Posterior cingulate gyrus (tissue), 11 donors: ENCODE measurements around the gene TMEM271.
"Not testable (repeated sequence)": the region's sequence is repeated elsewhere in the genome, so short reads cannot be mapped to it uniquely, and the experiment has no call there.

Source experiments
- DNase-seq, 10 donors: peaks; one replicate each; pipeline versions ENCODE4 v3.0.0 to v3.0.0-alpha.2; 2020 to 2021; ENCODE audit warnings: mixed read lengths in 3 of 10
- intact Hi-C: fragments of 100-400 bp; cut with DNase I; formaldehyde crosslinking; loops from one replicate; pipeline ENCODE4 v1.15.1; 2023

Gene TMEM271

GRCh38 chr4:612052-612748 is 36.1 kb upstream of the TMEM271 start:
- peak in 3 of 10 donors; percentile 31 to 69 (median 63) for DNase-seq
- intact Hi-C loops = no loop called here

GRCh38 chr4:610411-611261 is 34.5 kb upstream of the TMEM271 start:
- intact Hi-C loops = no loop called here
- peak in 3 of 10 donors; percentile 52 to 89 (median 70) for DNase-seq

GRCh38 chr4:609400-610050 is 33.4 kb upstream of the TMEM271 start:
- no peak for DNase-seq
- intact Hi-C loops = loop anchor here (10.0 kb wide), 1 partner anchor 65 kb away; the partner anchor contains the start of genes ATP5ME and MYL5

- intact Hi-C loops = loop anchor here (10.0 kb wide), 1 partner anchor 67 kb away; the partner anchor contains the start of genes ATP5ME and MYL5
- DNase-seq = no peak
Measured at GRCh38 chr4:608236-608635, 32.1 kb upstream of the TMEM271 start.

GRCh38 chr4:605702-606425 is 29.8 kb upstream of the TMEM271 start:
- intact Hi-C loops = loop anchor here (10.0 kb wide), 1 partner anchor 69 kb away; the partner anchor contains the start of genes ATP5ME and MYL5
- DNase-seq = no peak

GRCh38 chr4:604131-604530 is 28.0 kb upstream of the TMEM271 start:
- intact Hi-C loops = loop anchor here (10.0 kb wide), 1 partner anchor 71 kb away; the partner anchor contains the start of genes ATP5ME and MYL5
- DNase-seq = no peak

GRCh38 chr4:602559-602942 is 26.5 kb upstream of the TMEM271 start:
- peak in 7 of 10 donors; percentile 29 to 94 (median 75) for DNase-seq
- intact Hi-C loops = loop anchor here (10.0 kb wide), 1 partner anchor 72 kb away; the partner anchor contains the start of genes ATP5ME and MYL5

GRCh38 chr4:601612-602558 is 25.8 kb upstream of the TMEM271 start:
- peak in 2 of 10 donors; percentile 44 to 78 for DNase-seq
- intact Hi-C loops = loop anchor here (10.0 kb wide), 1 partner anchor 73 kb away; the partner anchor contains the start of genes ATP5ME and MYL5

GRCh38 chr4:600850-601515 is 24.9 kb upstream of the TMEM271 start:
- peak in 5 of 10 donors; percentile 50 to 92 (median 83) for DNase-seq
- intact Hi-C loops = loop anchor here (10.0 kb wide), 1 partner anchor 74 kb away; the partner anchor contains the start of genes ATP5ME and MYL5

GRCh38 chr4:600166-600565 is 24.1 kb upstream of the TMEM271 start:
- intact Hi-C loops = loop anchor here (10.0 kb wide), 1 partner anchor 75 kb away; the partner anchor contains the start of genes ATP5ME and MYL5
- DNase-seq = no peak

- no peak for DNase-seq
- intact Hi-C loops = no loop called here
Measured at GRCh38 chr4:598925-599324, 22.8 kb upstream of the TMEM271 start.

- intact Hi-C loops = no loop called here
- DNase-seq = no peak
Measured at GRCh38 chr4:592825-593520, 16.9 kb upstream of the TMEM271 start.

GRCh38 chr4:592178-592577 is 16.1 kb upstream of the TMEM271 start:
- DNase-seq, intact Hi-C loops: not testable (repeated sequence)

GRCh38 chr4:590313-590841 is 14.3 kb upstream of the TMEM271 start:
- DNase-seq = no peak
- intact Hi-C loops = no loop called here

GRCh38 chr4:589219-589963 is 13.3 kb upstream of the TMEM271 start:
- peak in 1 of 10 donors; percentile 51 for DNase-seq
- intact Hi-C loops = no loop called here

GRCh38 chr4:588351-588849 is 12.3 kb upstream of the TMEM271 start:
- DNase-seq = no peak
- intact Hi-C loops = no loop called here
